ENCODE measurements around the gene ATP13A4. TPM values are rescaled to one million over a fixed set of nuclear protein-coding genes. Genes with fewer than 3 reads are reported as not detected.

The ATP13A4 gene
- total and polyA plus RNA-seq, 2 donors (not counting 1 experiment from before 2014, with no cell fraction given), result 1.7 to 6.4 TPM

GRCh38 chr3:193552923-193553322 is 1.8 kb downstream of the ATP13A4 start:
- Histone ChIP-seq H3K4me1 (ENCODE audit: control insufficient read depth in 2 of 2, insufficient read depth in 2 of 2, low read length in 2 of 2) (no peaks in the 10 kb centered on the region), H2AFZ (ENCODE audit: insufficient read depth, low read depth, low read length, poor library complexity, severe bottlenecking) (no peak overlapping the region), H3K79me2 (ENCODE audit: control insufficient read depth, insufficient read depth, low read length) (no peaks in the 10 kb centered on the region), H3K4me2 (replicated peaks; ENCODE audit: low read depth, low read length, poor library complexity, severe bottlenecking) (no peak overlapping the region), H3K36me3 (replicated peaks in 1 of 2; ENCODE audit: control extremely low read depth in 1 of 2, control insufficient read depth in 1 of 2, extremely low read depth in 1 of 2, insufficient read depth in 2 of 2, low read length in 1 of 2) (no peaks in the 10 kb centered on the region), H3K4me3 (ENCODE audit: control extremely low read depth in 1 of 5, extremely low read depth in 1 of 5, insufficient read depth in 1 of 5, low read depth in 2 of 5, low read length in 4 of 5) (no peak overlapping the region), H3K27ac (ENCODE audit: low read length in 2 of 2) (no peak overlapping the region), H3K9ac (ENCODE audit: low read length) (no peak overlapping the region), H3K9me3 (ENCODE audit: control extremely low read depth in 1 of 3, control insufficient read depth in 2 of 3, insufficient read depth in 1 of 3, low read length in 2 of 3) (peaks cover 0 to 2% (median 0%) of the 10 kb centered on the region in 3 donors), H3K27me3 (replicated peaks in 1 of 4; ENCODE audit: control extremely low read depth in 1 of 4, control insufficient read depth in 3 of 4, insufficient read depth in 4 of 4, low read length in 3 of 4) (no peaks in the 10 kb centered on the region), H4K20me1 (ENCODE audit: control insufficient read depth, insufficient read depth, low read length, poor library complexity, severe bottlenecking) (no peaks in the 10 kb centered on the region)
- intact Hi-C loops (cut with micrococcal nuclease), result no loop called here
- TF ChIP-seq CTCF (IDR thresholded peaks at IDR 0.05), result no peak
- no peak for TF ChIP-seq EZH2 (IDR thresholded peaks at IDR 0.05; ENCODE audit: borderline replicate concordance, insufficient read depth, low read depth, low read length, poor library complexity, severe bottlenecking)
- ChIA-PET POLR2A (no interaction called here), CTCF (no interaction called here)
- H3K9me3 Mint-ChIP-seq (ENCODE audit: insufficient read depth), result no peaks in the 10 kb centered on the region
- H3K4me3 Mint-ChIP-seq, result no peak overlapping the region
- DNase-seq (no peak), ATAC-seq (ENCODE audit: low read depth) (no peak)
- no peaks in the 10 kb centered on the region for H3K4me1 Mint-ChIP-seq
- no peaks in the 10 kb centered on the region for H3K27me3 Mint-ChIP-seq
- no peak overlapping the region for H3K27ac Mint-ChIP-seq
- no CpG with 5 or more reads among the region's 1 CpG for WGBS (ENCODE audit: insufficient coverage)

GRCh38 chr3:193548406-193548805 is 6.3 kb downstream of the ATP13A4 start:
- Histone ChIP-seq H3K79me2 (ENCODE audit: control insufficient read depth, insufficient read depth, low read length) (no peaks in the 10 kb centered on the region), H3K9me3 (ENCODE audit: control extremely low read depth in 1 of 3, control insufficient read depth in 2 of 3, insufficient read depth in 1 of 3, low read length in 2 of 3) (peaks cover 0 to 8% (median 2%) of the 10 kb centered on the region in 3 donors), H3K4me3 (ENCODE audit: control extremely low read depth in 1 of 5, extremely low read depth in 1 of 5, insufficient read depth in 1 of 5, low read depth in 2 of 5, low read length in 4 of 5) (no peak overlapping the region), H3K27ac (ENCODE audit: low read length in 2 of 2) (no peak overlapping the region), H3K36me3 (replicated peaks in 1 of 2; ENCODE audit: control extremely low read depth in 1 of 2, control insufficient read depth in 1 of 2, extremely low read depth in 1 of 2, insufficient read depth in 2 of 2, low read length in 1 of 2) (no peaks in the 10 kb centered on the region), H3K4me2 (replicated peaks; ENCODE audit: low read depth, low read length, poor library complexity, severe bottlenecking) (no peak overlapping the region), H3K27me3 (replicated peaks in 1 of 4; ENCODE audit: control extremely low read depth in 1 of 4, control insufficient read depth in 3 of 4, insufficient read depth in 4 of 4, low read length in 3 of 4) (no peaks in the 10 kb centered on the region), H3K9ac (ENCODE audit: low read length) (no peak overlapping the region), H3K4me1 (ENCODE audit: control insufficient read depth in 2 of 2, insufficient read depth in 2 of 2, low read length in 2 of 2) (no peaks in the 10 kb centered on the region), H2AFZ (ENCODE audit: insufficient read depth, low read depth, low read length, poor library complexity, severe bottlenecking) (no peak overlapping the region), H4K20me1 (ENCODE audit: control insufficient read depth, insufficient read depth, low read length, poor library complexity, severe bottlenecking) (no peaks in the 10 kb centered on the region)
- H3K9me3 Mint-ChIP-seq (ENCODE audit: insufficient read depth), result peaks cover 5% of the 10 kb centered on the region
- no peaks in the 10 kb centered on the region for H3K4me1 Mint-ChIP-seq
- H3K27me3 Mint-ChIP-seq, result no peaks in the 10 kb centered on the region
- TF ChIP-seq EZH2 (IDR thresholded peaks at IDR 0.05; ENCODE audit: borderline replicate concordance, insufficient read depth, low read depth, low read length, poor library complexity, severe bottlenecking) (no peak), CTCF (IDR thresholded peaks at IDR 0.05) (no peak)
- no peak for ATAC-seq (ENCODE audit: low read depth)
- ChIA-PET CTCF (interaction anchor here (1.9 kb wide), 1 partner anchor 24 kb away, joined by 5 read pairs; no protein-coding TSS in a partner anchor), POLR2A (no interaction called here)
- no peak overlapping the region for H3K27ac Mint-ChIP-seq
- WGBS (ENCODE audit: insufficient coverage), result 50% methylated on average over 3 of the region's 4 CpGs
- intact Hi-C loops (cut with micrococcal nuclease), result no loop called here
- no peak for DNase-seq
- H3K4me3 Mint-ChIP-seq, result no peak overlapping the region
